Measurements from ENCODE around the gene SNED1. TPM values are rescaled to one million over a fixed set of nuclear protein-coding genes. Genes with fewer than 3 reads are reported as not detected.

The SNED1 gene
- total RNA-seq, 4 donors from 2014 or later: 16.4 to 56.2 (median 43.5) TPM

GRCh38 chr2:241053576-241054251 is 55.3 kb downstream of the SNED1 start:
- no peaks in the 10 kb centered on the region for H3K27me3 ChIP-seq
- intact Hi-C loops (cut with DNase I; ENCODE audit: low total_unique reads): no loop called here

GRCh38 chr2:241061275-241061674 is 62.9 kb downstream of the SNED1 start:
- TF ChIP-seq POLR2A (IDR thresholded peaks at IDR 0.05) (no peak), CTCF (IDR thresholded peaks at IDR 0.05 in 4 of 5, conservative IDR thresholded peaks at IDR 0.05 in 1 of 5) (no peak)
- Histone ChIP-seq H3K4me1 (no peaks in the 10 kb centered on the region), H3K27ac (no peak overlapping the region), H3K4me3 (no peak overlapping the region), H3K27me3 (no peaks in the 10 kb centered on the region), H3K36me3 (peaks cover 0 to 10% of the 10 kb centered on the region in 2 donors), H3K9me3 (no peaks in the 10 kb centered on the region)
- DNase-seq: no peak
- ATAC-seq: no peak
- in situ Hi-C loops (cut with MboI; ENCODE audit: low sequenced_read_pairs in 4 of 4) (no loop called here), intact Hi-C loops (cut with DNase I; ENCODE audit: low total_unique reads) (no loop called here)

More at GRCh38 chr2:241053576-241054251, 55.3 kb downstream of the SNED1 start:
- Histone ChIP-seq H3K4me3 (no peak overlapping the region), H3K9me3 (no peaks in the 10 kb centered on the region), H3K36me3 (peaks cover 2 to 58% of the 10 kb centered on the region in 2 donors), H3K27ac (no peak overlapping the region), H3K4me1 (no peaks in the 10 kb centered on the region)
- in situ Hi-C loops (cut with MboI; ENCODE audit: low sequenced_read_pairs in 4 of 4): no loop called here
- no peak for ATAC-seq
- TF ChIP-seq POLR2A (IDR thresholded peaks at IDR 0.05): no peak
- TF ChIP-seq CTCF (IDR thresholded peaks at IDR 0.05 in 4 of 5, conservative IDR thresholded peaks at IDR 0.05 in 1 of 5): no peak
- DNase-seq: no peak

GRCh38 chr2:241062389-241063092 is 64.1 kb downstream of the SNED1 start:
- intact Hi-C loops (cut with DNase I; ENCODE audit: low total_unique reads) (no loop called here), in situ Hi-C loops (cut with MboI; ENCODE audit: low sequenced_read_pairs in 4 of 4) (no loop called here)
- ATAC-seq (no peak), DNase-seq (no peak)
- Histone ChIP-seq H3K9me3 (no peaks in the 10 kb centered on the region), H3K27ac (no peak overlapping the region), H3K27me3 (no peaks in the 10 kb centered on the region), H3K4me1 (no peaks in the 10 kb centered on the region), H3K4me3 (no peak overlapping the region), H3K36me3 (peaks cover 0 to 22% of the 10 kb centered on the region in 2 donors)
- TF ChIP-seq POLR2A (IDR thresholded peaks at IDR 0.05) (no peak), CTCF (IDR thresholded peaks at IDR 0.05 in 4 of 5, conservative IDR thresholded peaks at IDR 0.05 in 1 of 5) (no peak)

GRCh38 chr2:241063093-241063551 is 64.7 kb downstream of the SNED1 start:
- intact Hi-C loops (cut with DNase I; ENCODE audit: low total_unique reads): no loop called here
- H3K36me3 ChIP-seq: peaks cover 0 to 27% of the 10 kb centered on the region in 2 donors
- ATAC-seq: no peak
- in situ Hi-C loops (cut with MboI; ENCODE audit: low sequenced_read_pairs in 4 of 4): no loop called here
- TF ChIP-seq CTCF (IDR thresholded peaks at IDR 0.05 in 4 of 5, conservative IDR thresholded peaks at IDR 0.05 in 1 of 5) (no peak), POLR2A (IDR thresholded peaks at IDR 0.05) (no peak)
- H3K27me3 ChIP-seq: no peaks in the 10 kb centered on the region
- H3K4me1 ChIP-seq: no peaks in the 10 kb centered on the region
- no peak overlapping the region for H3K4me3 ChIP-seq
- H3K9me3 ChIP-seq: no peaks in the 10 kb centered on the region
- DNase-seq: no peak
- H3K27ac ChIP-seq: no peak overlapping the region

All from gastrocnemius medialis (tissue), 4 donors.